ENCODE measurements around the gene SVIL. TPM values are rescaled to one million over a fixed set of nuclear protein-coding genes. Genes with fewer than 3 reads are reported as not detected.
"Not testable (repeated sequence)": the region's sequence is repeated elsewhere in the genome, so short reads cannot be mapped to it uniquely, and the experiment has no call there.

The SVIL gene
- total RNA-seq, 1 donor from 2014 or later = 94.7 TPM

- Histone ChIP-seq H3K27ac (no peak overlapping the region), H3K36me3 (peaks cover 16 to 28% of the 10 kb centered on the region in 2 donors), H3K4me3 (no peak overlapping the region), H3K9me3 (no peaks in the 10 kb centered on the region), H3K4me1 (peaks cover 0 to 12% of the 10 kb centered on the region in 2 donors), H3K27me3 (no peaks in the 10 kb centered on the region)
- TF ChIP-seq CTCF (IDR thresholded peaks at IDR 0.05) = no peak
- DNase-seq (ENCODE audit: low spot score in 2 of 2) = no peak
- intact Hi-C loops (cut with DNase I) = no loop called here
Observed at GRCh38 chr10:29514306-29514705, 120.5 kb downstream of the SVIL start.

GRCh38 chr10:29512425-29512974 is 122.3 kb downstream of the SVIL start:
- H3K36me3 ChIP-seq = peaks cover 24 to 27% of the 10 kb centered on the region in 2 donors
- peak overlapping the region; percentile 2 to 8 for H3K27ac ChIP-seq
- intact Hi-C loops (cut with DNase I) = no loop called here
- no peak overlapping the region for H3K4me3 ChIP-seq
- H3K27me3 ChIP-seq = no peaks in the 10 kb centered on the region
- DNase-seq (ENCODE audit: low spot score in 2 of 2) = no peak
- no peak for TF ChIP-seq CTCF (IDR thresholded peaks at IDR 0.05)
- no peaks in the 10 kb centered on the region for H3K9me3 ChIP-seq
- H3K4me1 ChIP-seq = peaks cover 0 to 22% of the 10 kb centered on the region in 2 donors

- DNase-seq (ENCODE audit: low spot score in 2 of 2); H3K9me3 ChIP-seq; H3K27ac ChIP-seq; H3K27me3 ChIP-seq; H3K4me3 ChIP-seq; intact Hi-C loops (cut with DNase I): not testable (repeated sequence)
- Histone ChIP-seq H3K36me3 (peaks cover 29 to 31% of the 10 kb centered on the region in 2 donors), H3K4me1 (peaks cover 0 to 19% of the 10 kb centered on the region in 2 donors)
Observed at GRCh38 chr10:29511806-29512205, 123.0 kb downstream of the SVIL start.

- H3K27me3 ChIP-seq; H3K4me3 ChIP-seq; H3K27ac ChIP-seq; H3K9me3 ChIP-seq; intact Hi-C loops (cut with DNase I): not testable (repeated sequence)
- DNase-seq (ENCODE audit: low spot score in 2 of 2) = peak in 1 of 2 donors; percentile 12
- Histone ChIP-seq H3K4me1 (peaks cover 0 to 14% of the 10 kb centered on the region in 2 donors), H3K36me3 (peaks cover 30 to 34% of the 10 kb centered on the region in 2 donors)
Observed at GRCh38 chr10:29510483-29511157, 124.2 kb downstream of the SVIL start.

- H3K4me3 ChIP-seq = no peak overlapping the region
- H3K27me3 ChIP-seq = no peaks in the 10 kb centered on the region
- H3K27ac ChIP-seq = peak overlapping the region; percentile 20 to 43
- peaks cover 0 to 14% of the 10 kb centered on the region in 2 donors for H3K4me1 ChIP-seq
- H3K9me3 ChIP-seq = no peaks in the 10 kb centered on the region
- H3K36me3 ChIP-seq = peaks cover 39 to 43% of the 10 kb centered on the region in 2 donors
- no peak for TF ChIP-seq CTCF (IDR thresholded peaks at IDR 0.05)
- intact Hi-C loops (cut with DNase I) = no loop called here
- DNase-seq (ENCODE audit: low spot score in 2 of 2) = peak in 1 of 2 donors; percentile 34
Observed at GRCh38 chr10:29508554-29509244, 126.1 kb downstream of the SVIL start.

GRCh38 chr10:29507750-29508149 is 127.0 kb downstream of the SVIL start:
- H3K27me3 ChIP-seq; H3K9me3 ChIP-seq; H3K27ac ChIP-seq; intact Hi-C loops (cut with DNase I); DNase-seq (ENCODE audit: low spot score in 2 of 2); H3K4me3 ChIP-seq: not testable (repeated sequence)
- Histone ChIP-seq H3K36me3 (peaks cover 42 to 45% of the 10 kb centered on the region in 2 donors), H3K4me1 (peaks cover 0 to 14% of the 10 kb centered on the region in 2 donors)

- H3K36me3 ChIP-seq = peaks cover 34% of the 10 kb centered on the region in 2 donors
- intact Hi-C loops (cut with DNase I) = not testable (repeated sequence)
Observed at GRCh38 chr10:29506324-29506921, 128.3 kb downstream of the SVIL start.

More at GRCh38 chr10:29506324-29506921, 128.3 kb downstream of the SVIL start:
- H3K9me3 ChIP-seq, H3K27me3 ChIP-seq, H3K4me3 ChIP-seq: not testable (repeated sequence)
- H3K27ac ChIP-seq = peak overlapping the region in 1 of 2 donors; percentile 46
- peak in 1 of 2 donors; percentile 33 for DNase-seq (ENCODE audit: low spot score in 2 of 2)
- H3K4me1 ChIP-seq = peaks cover 0 to 17% of the 10 kb centered on the region in 2 donors
